ENCODE data around the gene HBS1L. TPM values are rescaled to one million over a fixed set of nuclear protein-coding genes. Genes with fewer than 3 reads are reported as not detected.

HBS1L gene
- total and polyA plus RNA-seq, 10 of the 15 experiments (the other 5 are each of a cell fraction or from before 2014, with no cell fraction given), result 58.7 to 142 (median 78.8) TPM

- H3K27me3 ChIP-seq (replicated peaks in 1 of 2; ENCODE audit: control insufficient read depth in 2 of 2, insufficient read depth in 2 of 2, low read length in 1 of 2), result no peaks in the 10 kb centered on the region
- H3K4me3 ChIP-seq, result no peak overlapping the region
- H2AFZ ChIP-seq (ENCODE audit: control insufficient read depth, low read depth, low read length), result no peak overlapping the region
- SMC1A ChIA-PET (ENCODE audit: uncharacterized antibody, unreplicated experiment), result interaction anchor here (1.8 kb wide), 1 partner anchor 10 kb away, joined by 5 read pairs; no protein-coding TSS in a partner anchor
- in situ Hi-C loops (cut with MboI) (no loop called here), intact Hi-C loops (cut with micrococcal nuclease; ENCODE audit: unreplicated experiment) (no loop called here)
- FAIRE-seq, result no peak
- ATAC-seq, result no peak
- no peak overlapping the region for H3K4me2 ChIP-seq (ENCODE audit: control insufficient read depth, insufficient read depth)
- DNase-seq (ENCODE audit: low read depth, low spot score), result no peak
- H4K20me1 ChIP-seq (ENCODE audit: control insufficient read depth, insufficient read depth), result no peaks in the 10 kb centered on the region
- RAD21 ChIA-PET (ENCODE audit: unreplicated experiment), result no interaction called here
- H3K36me3 ChIP-seq (ENCODE audit: control insufficient read depth in 2 of 2, insufficient read depth in 2 of 2, low read length in 1 of 2), result no peaks in the 10 kb centered on the region
- H3K27ac ChIP-seq (ENCODE audit: control insufficient read depth, insufficient read depth), result no peak overlapping the region
- POLR2A ChIA-PET, result no interaction called here
- TF ChIP-seq SREBF1 (IDR thresholded peaks at IDR 0.05; ENCODE audit: low read length) (no peak), ELK1 (IDR thresholded peaks at IDR 0.05; ENCODE audit: low read depth, low read length) (no peak), TBL1XR1 (IDR thresholded peaks at IDR 0.05; ENCODE audit: low read depth, low read length) (no peak), NRF1 (conservative IDR thresholded peaks at IDR 0.05; ENCODE audit: low read depth, low read length) (no peak), SRF (IDR thresholded peaks at IDR 0.05; ENCODE audit: low read depth in 2 of 2, low read length in 2 of 2) (no peak), YY1 (IDR thresholded peaks at IDR 0.05; ENCODE audit: low read depth, low read length) (no peak), SUPT20H (IDR thresholded peaks at IDR 0.05; ENCODE audit: borderline replicate concordance, control insufficient read depth, low read depth, low read length) (no peak)
- no peaks in the 10 kb centered on the region for H3K9me3 ChIP-seq (replicated peaks; ENCODE audit: control insufficient read depth, insufficient read depth, low read length)
- no peaks in the 10 kb centered on the region for H3K79me2 ChIP-seq (ENCODE audit: control insufficient read depth, insufficient read depth, low read length)
- CTCF ChIA-PET, result interaction anchor here (2.8 kb wide), 1 partner anchor 10 kb away, joined by 15 read pairs; no protein-coding TSS in a partner anchor
- 48% methylated on average over 6 of the region's 6 CpGs for WGBS (ENCODE audit: insufficient coverage, insufficient replicate concordance, low lambda C conversion rate, missing lambda C conversion rate)
- no TSS peak for BruUV-seq (replicated peaks)
- H3K4me1 ChIP-seq (ENCODE audit: control insufficient read depth, insufficient read depth, low read length), result no peaks in the 10 kb centered on the region
- H3K9ac ChIP-seq (ENCODE audit: control insufficient read depth, insufficient read depth, low read length), result no peak overlapping the region
Observed at GRCh38 chr6:134930463-134930862, 124.2 kb downstream of the HBS1L start.

Measured in GM12878 (cell line).